Subcutaneous adipose tissue (tissue), 4 donors: ENCODE measurements around the gene NCK1. TPM values are rescaled to one million over a fixed set of nuclear protein-coding genes. Genes with fewer than 3 reads are reported as not detected.

Source experiments
- CTCF ChIP-seq: fragments of 450-650 bp; IDR thresholded peaks from one replicate; pipeline ENCODE4 v1.5.1; 2016; ENCODE audit warnings: low read depth, mild to moderate bottlenecking, control low read depth, antibody characterized with exemption, moderate library complexity
- total RNA-seq, 4 donors: library from RNA; depleted of rRNA; stranded (reverse); fragments of >200 nt; gene quantifications; one replicate each; pipeline ENCODE4 v1.1.0, GENCODE V29; 2016

Gene NCK1
- total RNA-seq, 4 donors from 2014 or later, result 62.2 to 97.5 (median 83.9) TPM

GRCh38 chr3:136929977-136930670 is 68.1 kb downstream of the NCK1 start:
- no peak for TF ChIP-seq CTCF

- TF ChIP-seq CTCF, result no peak
Measured at GRCh38 chr3:136931606-136932005, 69.6 kb downstream of the NCK1 start.

GRCh38 chr3:136932523-136932922 is 70.5 kb downstream of the NCK1 start:
- TF ChIP-seq CTCF, result no peak

GRCh38 chr3:136932978-136933772 is 71.2 kb downstream of the NCK1 start:
- no peak for TF ChIP-seq CTCF

- TF ChIP-seq CTCF, result no peak
Measured at GRCh38 chr3:136937175-136937574, 75.2 kb downstream of the NCK1 start.

GRCh38 chr3:136937851-136938250 is 75.8 kb downstream of the NCK1 start:
- no peak for TF ChIP-seq CTCF

- TF ChIP-seq CTCF, result no peak
Measured at GRCh38 chr3:136938334-136938733, 76.3 kb downstream of the NCK1 start.
